GM10266 (cell line): Measurements from ENCODE around the gene HDAC9.

Experiments
- DNase-seq: peaks from one replicate; pipeline ENCODE4 v3.0.0; 2012; ENCODE audit errors: extremely low spot score
- TF ChIP-seq, protein P1 (sequence below): IDR thresholded peaks from 2 replicates; pipeline ENCODE4 v1.5.1; 2012; ENCODE audit warnings: mild to moderate bottlenecking, low read depth; ENCODE audit not compliant: control insufficient read depth, insufficient read depth; ENCODE audit errors: missing control alignments

The HDAC9 gene

DNA sequence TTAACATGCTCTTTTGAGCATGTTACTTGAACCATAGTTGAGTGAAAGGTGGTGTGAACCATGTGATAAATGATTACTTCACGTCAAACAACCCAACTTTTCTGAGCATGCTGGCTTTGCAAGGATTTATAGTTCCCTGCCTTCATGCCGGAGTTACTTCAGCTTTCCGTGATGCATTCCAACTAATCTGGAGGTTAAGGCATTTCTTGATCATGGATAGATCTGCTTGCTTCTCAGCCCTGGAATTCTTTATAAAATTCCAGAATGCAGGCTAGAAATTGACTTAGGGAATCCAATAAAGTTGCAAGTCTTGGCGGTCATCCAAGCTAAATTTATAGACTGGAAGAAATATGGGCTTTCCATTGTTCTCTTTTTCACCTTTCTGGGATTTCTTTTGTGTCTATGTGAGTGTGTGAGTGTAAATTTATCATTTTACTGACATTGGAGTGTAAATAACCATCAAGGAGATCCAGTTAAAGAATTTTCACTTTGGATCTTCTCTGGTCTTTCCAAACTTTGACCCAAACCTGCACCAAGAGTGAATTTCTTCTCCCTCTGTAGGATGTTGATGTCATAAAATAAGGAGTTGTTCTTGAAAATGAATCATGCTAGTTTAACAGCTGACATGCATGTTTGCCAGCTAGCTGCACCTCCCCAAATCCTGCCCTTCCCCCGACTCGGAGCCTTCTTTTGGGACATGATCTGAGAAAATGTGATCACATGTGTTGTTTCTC lies 332.9 kb downstream of the HDAC9 start:
- DNase-seq = no peak
- TF ChIP-seq, protein P1, sequence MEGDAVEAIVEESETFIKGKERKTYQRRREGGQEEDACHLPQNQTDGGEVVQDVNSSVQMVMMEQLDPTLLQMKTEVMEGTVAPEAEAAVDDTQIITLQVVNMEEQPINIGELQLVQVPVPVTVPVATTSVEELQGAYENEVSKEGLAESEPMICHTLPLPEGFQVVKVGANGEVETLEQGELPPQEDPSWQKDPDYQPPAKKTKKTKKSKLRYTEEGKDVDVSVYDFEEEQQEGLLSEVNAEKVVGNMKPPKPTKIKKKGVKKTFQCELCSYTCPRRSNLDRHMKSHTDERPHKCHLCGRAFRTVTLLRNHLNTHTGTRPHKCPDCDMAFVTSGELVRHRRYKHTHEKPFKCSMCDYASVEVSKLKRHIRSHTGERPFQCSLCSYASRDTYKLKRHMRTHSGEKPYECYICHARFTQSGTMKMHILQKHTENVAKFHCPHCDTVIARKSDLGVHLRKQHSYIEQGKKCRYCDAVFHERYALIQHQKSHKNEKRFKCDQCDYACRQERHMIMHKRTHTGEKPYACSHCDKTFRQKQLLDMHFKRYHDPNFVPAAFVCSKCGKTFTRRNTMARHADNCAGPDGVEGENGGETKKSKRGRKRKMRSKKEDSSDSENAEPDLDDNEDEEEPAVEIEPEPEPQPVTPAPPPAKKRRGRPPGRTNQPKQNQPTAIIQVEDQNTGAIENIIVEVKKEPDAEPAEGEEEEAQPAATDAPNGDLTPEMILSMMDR = no peak

DNA sequence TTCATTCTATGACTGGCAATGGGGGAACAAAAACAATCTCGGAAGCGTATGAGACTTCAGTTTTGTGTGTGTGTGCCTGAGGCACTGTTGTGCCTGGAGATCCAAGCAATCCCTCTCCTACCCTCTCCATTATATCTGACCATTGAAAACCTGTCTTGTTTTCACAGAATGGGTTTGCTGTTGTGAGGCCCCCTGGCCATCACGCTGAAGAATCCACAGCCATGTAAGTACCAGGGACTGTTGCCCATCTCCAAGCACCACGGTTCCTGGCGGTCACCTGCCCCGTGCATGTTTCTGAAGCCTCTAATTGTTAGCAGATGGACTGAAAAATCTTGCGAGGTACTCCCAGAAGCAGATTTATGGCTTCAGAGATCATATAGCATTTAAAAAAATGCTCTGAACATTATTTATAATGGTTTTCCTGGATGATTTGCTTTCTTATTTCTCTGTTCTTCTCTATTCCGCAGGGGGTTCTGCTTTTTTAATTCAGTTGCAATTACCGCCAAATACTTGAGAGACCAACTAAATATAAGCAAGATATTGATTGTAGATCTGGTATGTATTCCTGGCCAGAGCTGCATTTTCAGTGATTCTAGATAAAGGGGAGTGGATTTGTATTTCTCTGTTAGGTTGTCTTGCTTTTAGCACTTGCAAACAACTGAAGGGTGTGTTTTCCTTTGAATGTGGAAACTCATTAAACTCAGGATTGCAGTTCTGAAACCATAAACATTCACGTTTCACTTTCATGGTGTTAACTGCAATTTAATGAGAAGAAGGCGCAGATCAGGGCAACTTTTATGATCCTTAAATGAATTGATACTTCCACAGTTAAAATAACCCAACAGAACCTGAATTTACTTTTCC lies 333.7 kb downstream of the HDAC9 start:
- DNase-seq = no peak
- TF ChIP-seq, protein P1 = no peak

DNA sequence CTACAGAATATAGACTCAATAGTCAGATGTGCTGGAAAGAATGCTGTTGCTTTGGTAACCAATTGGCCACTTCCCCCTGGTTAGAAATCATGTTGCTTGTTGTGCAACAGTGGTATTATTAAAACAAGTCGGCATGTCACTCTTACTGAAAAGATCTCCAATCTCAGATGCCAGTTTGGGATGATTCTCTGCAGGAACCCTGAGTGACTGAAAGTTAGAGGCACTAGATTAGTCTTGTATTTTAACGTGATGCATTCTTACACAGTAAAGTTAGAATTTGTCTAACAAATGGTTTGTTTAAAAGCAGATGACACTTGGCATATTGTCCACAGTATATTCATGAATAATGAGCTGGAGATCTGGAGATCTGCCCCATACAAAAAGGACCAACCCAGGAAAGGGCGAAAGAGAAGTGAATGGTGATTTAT lies 334.3 kb downstream of the HDAC9 start:
- TF ChIP-seq, protein P1 = no peak

DNA sequence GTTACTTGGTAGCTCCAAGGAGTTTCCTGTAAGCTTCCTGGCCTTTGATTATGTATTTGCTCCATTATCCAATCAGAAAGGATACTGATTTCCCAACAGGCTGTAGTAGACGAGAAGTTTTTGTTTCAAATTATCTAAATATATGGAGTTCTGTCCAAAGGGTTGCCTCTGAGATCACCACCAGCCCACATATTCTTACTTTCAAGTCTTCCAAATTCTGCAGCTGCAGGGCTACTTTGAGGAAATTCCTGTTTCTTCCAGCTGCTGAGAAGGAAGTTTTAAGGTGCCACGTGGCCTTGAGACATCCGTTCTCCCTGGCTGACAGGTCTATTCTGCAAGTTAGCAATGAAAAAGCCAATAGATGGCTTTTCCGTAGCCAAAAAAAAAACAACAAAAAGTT lies 335.9 kb downstream of the HDAC9 start:
- TF ChIP-seq, protein P1 = no peak
- DNase-seq = no peak

More for the DNA sequence above, 334.3 kb downstream of the HDAC9 start:
- DNase-seq = no peak

DNA sequence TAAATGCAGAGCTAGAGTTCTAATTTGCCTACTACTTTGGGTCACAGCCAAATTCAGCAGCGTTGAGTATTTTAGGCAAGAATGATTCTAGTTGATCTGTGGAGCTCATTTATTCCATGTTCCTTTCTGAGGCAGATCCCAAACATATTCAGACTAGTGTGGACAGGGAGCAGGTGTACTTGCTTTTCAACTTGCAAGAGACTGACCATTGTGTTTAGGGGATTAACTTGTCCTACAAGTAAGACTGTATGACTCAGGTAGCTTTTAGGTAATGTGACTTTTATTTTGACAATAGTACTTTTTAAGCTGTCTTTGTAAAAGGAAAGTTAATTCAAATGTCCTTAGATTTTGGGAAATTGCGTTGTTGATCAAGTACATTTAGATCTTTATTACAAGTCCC lies 336.4 kb downstream of the HDAC9 start:
- no peak for DNase-seq
- TF ChIP-seq, protein P1 = no peak

DNA sequence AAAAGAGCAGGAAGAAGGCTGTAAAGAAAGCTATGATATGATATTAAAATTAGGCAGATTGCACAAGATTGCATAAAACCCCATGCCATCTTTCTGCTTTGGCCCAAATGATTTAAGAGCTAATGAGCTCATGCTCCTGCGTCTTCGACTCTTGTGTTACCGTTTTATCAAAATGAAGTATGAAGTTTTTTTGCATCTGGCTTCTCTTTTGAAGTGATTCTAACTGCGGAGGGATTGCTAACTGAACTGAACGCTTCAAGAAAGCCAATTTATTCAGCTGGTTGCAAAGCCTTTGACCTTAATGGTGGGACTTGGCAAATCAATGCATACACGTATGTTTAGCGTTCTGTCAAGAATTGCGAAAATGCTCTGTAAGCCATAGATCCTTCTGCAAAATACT lies 339.0 kb downstream of the HDAC9 start:
- TF ChIP-seq, protein P1 = no peak
- DNase-seq = no peak
